HG03159 (cell line): ENCODE measurements around the gene MT1X.

Experiments used
- ATAC-seq: cut with Tn5 transposase; IDR thresholded peaks from one replicate; pipeline ENCODE4 v1.9.1; 2021; ENCODE audit warnings: mild to moderate bottlenecking, moderate library complexity; ENCODE audit not compliant: unreplicated experiment

The MT1X gene

GRCh38 chr16:56675685-56676210, 6.5 kb upstream of the MT1X start:
- no peak for ATAC-seq

GRCh38 chr16:56677474-56677873, 4.8 kb upstream of the MT1X start:
- ATAC-seq = no peak

GRCh38 chr16:56679078-56679730, 3.1 kb upstream of the MT1X start:
- no peak for ATAC-seq

GRCh38 chr16:56679818-56680217, 2.5 kb upstream of the MT1X start:
- no peak for ATAC-seq

GRCh38 chr16:56682703-56683397, 580 bp downstream of the MT1X start:
- ATAC-seq = peak; percentile 15

GRCh38 chr16:56683424-56684172, 1.3 kb downstream of the MT1X start:
- ATAC-seq = no peak

GRCh38 chr16:56684256-56684925, 2.1 kb downstream of the MT1X start:
- no peak for ATAC-seq

GRCh38 chr16:56684926-56685590, 2.8 kb downstream of the MT1X start:
- no peak for ATAC-seq

GRCh38 chr16:56686758-56687157, 4.5 kb downstream of the MT1X start:
- ATAC-seq = no peak

- no peak for ATAC-seq
These were observed 6.5 kb downstream of the MT1X start for GRCh38 chr16:56688762-56689161.

- no peak for ATAC-seq
These were observed 6.9 kb downstream of the MT1X start for GRCh38 chr16:56689171-56689570.

GRCh38 chr16:56690420-56691122, 8.3 kb downstream of the MT1X start:
- no peak for ATAC-seq

GRCh38 chr16:56691885-56692284, 9.6 kb downstream of the MT1X start:
- no peak for ATAC-seq

GRCh38 chr16:56695246-56695645, 13.0 kb downstream of the MT1X start:
- ATAC-seq = no peak

GRCh38 chr16:56697456-56698155, 15.3 kb downstream of the MT1X start:
- ATAC-seq = no peak

- no peak for ATAC-seq
These were observed 17.9 kb downstream of the MT1X start for GRCh38 chr16:56700195-56700594.

- no peak for ATAC-seq
These were observed 18.4 kb downstream of the MT1X start for GRCh38 chr16:56700631-56701030.

- ATAC-seq = no peak
These were observed 19.3 kb downstream of the MT1X start for GRCh38 chr16:56701534-56701933.

- ATAC-seq = no peak
These were observed 20.6 kb downstream of the MT1X start for GRCh38 chr16:56702836-56703235.
